ENCODE results near the gene AFF1.

GRCh38 chr4:86927843-86928395 lies 6.9 kb upstream of the AFF1 start:
- TF ChIP-seq CTCF (IDR thresholded peaks at IDR 0.05) (no peak), POLR2A (IDR thresholded peaks at IDR 0.05) (no peak)

Measured in esophagus squamous epithelium (tissue), 4 donors.